ENCODE data around the gene C20orf96.
"Not testable (repeated sequence)": the region's sequence is repeated elsewhere in the genome, so short reads cannot be mapped to it uniquely, and the experiment has no call there.

C20orf96 gene

DNA sequence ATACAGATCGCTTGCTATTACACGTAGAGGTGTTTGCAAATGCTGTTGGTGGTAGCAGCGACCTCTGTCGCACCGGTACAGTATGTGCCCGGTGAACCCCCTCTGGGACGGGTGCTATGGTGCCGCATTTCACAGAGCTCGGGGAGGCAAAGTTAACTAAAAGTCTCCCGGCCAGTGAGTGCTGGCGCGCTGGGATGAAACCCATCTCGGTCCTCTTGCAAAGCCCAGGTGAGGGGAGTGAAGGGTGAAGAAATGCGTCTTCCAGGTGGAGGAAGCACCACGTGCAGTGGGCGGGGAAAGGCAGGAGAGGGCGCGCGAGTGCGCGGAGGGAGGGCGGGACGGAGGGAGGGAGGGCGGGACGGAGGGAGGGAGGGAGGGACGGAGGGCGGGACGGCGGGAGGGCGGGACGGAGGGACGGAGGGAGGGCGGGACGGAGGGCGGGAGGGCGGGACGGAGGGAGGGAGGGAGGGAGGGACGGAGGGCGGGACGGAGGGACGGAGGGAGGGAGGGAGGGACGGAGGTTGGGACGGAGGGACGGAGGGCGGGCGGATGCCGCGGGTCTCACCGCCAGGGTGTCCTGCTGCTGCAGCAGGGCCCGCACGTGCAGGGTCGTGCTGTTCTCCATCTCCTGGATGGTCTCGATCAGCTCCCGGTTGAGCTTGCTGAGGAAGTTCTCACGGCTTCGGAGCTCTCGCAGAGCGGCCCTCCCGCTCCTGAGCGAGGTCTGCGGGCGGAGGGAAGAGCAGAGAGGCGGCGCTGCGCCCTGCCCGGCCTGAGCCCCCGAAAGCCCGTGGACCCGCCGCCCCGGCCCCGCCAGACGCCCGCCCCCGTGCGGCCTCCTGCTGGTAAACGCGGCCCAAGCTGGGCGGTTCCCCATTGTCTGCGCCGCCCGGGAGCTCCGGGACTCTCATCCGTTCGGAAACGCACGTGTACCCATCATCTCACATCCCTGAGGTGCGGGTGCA, 11.7 kb downstream of the C20orf96 start:
- no peak for DNase-seq (ENCODE audit: low read depth)

DNA sequence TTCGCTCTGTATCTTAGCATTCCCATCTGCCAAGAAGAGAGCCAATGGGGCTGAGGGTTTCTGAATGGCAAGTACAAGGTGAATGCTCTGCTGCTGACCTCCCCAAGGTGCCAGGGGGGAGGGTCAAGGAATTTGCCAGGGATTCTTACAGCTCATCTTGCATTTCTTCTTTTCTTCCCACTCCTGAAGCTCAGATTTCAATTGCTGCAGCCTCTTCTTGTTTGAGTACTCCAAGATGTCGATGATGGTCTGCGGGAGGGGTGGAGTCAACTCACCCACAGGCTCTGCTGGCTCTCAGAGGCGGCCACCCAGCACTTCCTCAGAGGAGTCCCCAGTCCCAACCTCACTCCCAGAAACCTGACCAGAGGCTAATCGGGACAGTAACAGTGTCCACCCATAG, 12.4 kb downstream of the C20orf96 start:
- no peak for DNase-seq (ENCODE audit: low read depth)

DNA sequence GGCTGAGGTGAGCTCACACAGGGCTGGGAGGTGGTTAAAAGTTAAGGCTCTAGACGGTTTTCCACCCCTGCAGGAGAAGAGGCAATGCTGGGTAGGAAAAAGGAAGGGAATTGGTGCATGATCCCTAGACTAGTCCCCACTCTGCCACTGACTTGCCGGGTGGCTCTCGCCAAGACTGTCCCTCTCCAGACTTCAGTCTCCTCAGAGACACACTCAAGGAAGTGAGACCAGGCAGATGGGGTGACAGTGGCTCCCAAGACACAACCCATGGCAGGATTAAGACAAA, 13.1 kb downstream of the C20orf96 start:
- no peak for DNase-seq (ENCODE audit: low read depth)

DNA sequence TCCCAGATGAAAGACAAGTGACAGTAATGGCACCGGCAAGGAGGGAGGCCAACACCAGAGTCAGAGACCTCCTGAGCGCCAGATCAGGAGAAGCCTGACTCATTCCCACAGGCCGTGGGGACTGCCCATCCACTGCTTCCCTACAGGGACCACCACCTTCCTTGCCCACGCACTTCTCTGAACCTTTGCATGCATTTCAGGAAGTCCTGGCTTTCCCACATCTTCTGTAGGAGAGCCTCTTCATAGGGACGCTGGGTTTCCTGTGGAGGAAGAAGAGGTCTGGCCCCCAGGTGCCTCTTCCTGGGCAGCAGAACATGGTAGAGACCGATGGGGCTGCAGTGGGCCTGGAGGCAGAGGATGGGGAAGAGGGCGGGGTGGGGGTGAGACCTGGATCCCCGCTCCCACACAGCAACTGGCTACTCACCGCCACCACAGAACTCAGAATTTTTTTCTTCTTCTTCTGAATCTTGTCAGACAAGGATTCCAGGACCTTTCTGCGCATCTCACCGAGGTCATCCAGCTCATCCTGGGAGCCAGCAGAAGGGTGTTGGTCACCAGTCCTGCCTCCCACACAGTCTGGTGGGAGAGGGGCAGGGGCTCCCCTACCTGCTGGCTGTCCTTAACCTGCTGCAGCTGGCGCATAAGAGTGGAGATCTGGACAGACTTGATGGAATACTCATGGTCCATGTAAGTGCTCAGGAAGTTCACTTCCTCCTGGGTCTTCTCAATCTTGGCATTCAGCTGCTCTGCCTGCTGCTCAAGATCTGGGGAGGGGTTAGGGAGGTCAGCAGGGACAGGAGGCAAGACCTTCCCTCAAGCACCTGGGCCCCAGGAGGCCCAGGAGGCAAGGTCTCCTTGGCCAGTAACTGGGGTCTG, 13.7 kb downstream of the C20orf96 start:
- DNase-seq (ENCODE audit: low read depth), result no peak

DNA sequence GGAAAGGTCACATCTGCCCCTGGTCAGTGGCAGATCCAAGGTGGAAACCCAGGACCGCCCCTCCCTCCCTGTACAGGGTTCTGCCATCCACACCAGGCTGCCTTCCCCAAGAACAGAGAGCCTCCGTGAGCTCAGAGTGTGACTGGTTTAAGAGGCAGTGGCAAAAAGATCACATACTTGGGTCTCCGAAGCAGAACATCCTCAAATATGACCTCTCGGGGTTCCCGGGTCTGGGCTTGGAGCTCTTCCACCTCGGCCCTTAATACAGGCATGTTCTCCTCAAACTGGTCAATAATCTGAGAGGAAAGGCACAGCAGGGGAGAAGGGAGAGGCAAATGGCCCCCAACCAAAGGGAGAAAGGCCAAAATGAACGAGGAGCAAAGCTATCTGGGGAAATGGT, 14.8 kb downstream of the C20orf96 start:
- DNase-seq (ENCODE audit: low read depth), result no peak

DNA sequence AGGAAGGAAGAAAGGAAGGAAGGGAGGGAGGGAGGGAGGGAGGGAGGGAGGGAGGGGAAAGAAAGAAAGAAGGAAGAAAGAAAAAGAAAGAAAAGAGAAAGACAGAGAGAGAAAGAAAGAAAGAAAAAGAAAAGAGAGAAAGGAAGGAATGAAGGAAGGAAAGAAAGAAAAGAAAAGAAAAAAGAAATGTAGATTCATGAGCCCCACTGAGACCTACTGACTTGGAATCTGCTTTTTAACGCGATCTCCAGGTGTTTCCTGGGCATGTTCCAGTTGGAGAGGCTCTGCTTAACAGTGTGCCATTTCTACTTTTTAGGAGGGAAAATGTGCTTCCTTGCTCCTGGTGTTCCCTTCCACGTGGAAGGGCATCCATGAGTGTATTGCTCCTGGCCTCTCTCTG, 16.7 kb downstream of the C20orf96 start:
- DNase-seq (ENCODE audit: low read depth), result no peak

DNA sequence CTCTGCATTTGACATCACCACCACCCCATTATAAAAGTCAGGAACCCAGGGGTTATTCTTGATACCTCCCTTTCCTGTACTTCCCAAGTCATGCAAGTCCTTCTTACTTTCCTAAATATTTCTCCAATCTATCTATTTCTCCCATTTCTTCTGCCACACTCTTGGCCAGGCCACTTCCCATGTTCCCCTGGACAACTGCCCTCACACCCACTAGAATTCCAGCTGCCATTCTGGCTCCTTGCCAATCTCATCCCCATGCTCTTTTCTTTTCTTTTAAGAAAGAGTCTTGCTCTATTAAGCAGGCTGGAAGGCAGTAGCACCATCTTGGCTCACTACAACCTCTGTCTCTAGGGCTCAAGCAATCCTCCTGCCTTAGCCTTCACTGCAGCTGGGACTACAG, 17.8 kb downstream of the C20orf96 start:
- no peak for DNase-seq (ENCODE audit: low read depth)

DNA sequence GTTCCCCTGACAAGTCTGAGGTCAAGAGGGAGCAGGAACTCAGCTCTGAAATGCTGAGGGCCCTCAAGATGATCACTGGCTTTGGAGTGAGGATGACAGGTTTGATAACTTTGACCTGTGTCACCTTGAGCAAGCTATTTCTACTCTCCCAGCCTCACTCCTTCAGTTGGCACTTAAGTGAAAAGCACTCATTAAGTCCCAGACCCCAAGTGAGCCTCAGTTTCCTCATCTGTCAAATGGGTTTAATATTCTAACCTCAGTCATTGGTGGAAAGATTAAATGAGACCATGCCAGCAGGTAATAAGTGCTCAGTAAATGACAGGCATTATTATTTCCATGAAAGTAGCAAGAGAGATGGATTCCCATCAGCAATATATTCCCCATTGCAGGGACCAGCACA, 19.0 kb downstream of the C20orf96 start:
- no peak for DNase-seq (ENCODE audit: low read depth)

DNA sequence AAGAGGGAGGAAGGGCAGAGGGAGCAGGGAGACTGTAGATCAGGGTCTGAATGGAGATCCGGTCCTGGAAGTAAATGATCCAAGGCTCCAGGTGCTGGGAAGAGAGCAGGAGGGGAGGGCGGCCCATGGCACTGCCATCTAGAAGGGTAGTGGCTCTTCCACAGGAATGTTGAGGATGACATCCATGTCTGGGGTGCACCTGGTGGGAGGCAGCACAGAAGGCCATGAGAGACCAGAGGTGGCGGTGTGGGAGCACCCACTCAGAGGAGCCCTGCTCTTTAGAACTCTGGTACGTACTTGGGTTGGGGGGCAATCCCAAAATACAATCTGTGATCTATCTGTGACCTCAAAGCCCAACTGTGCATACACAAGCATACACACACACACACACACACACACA, 19.5 kb downstream of the C20orf96 start:
- DNase-seq (ENCODE audit: low read depth), result no peak

DNA sequence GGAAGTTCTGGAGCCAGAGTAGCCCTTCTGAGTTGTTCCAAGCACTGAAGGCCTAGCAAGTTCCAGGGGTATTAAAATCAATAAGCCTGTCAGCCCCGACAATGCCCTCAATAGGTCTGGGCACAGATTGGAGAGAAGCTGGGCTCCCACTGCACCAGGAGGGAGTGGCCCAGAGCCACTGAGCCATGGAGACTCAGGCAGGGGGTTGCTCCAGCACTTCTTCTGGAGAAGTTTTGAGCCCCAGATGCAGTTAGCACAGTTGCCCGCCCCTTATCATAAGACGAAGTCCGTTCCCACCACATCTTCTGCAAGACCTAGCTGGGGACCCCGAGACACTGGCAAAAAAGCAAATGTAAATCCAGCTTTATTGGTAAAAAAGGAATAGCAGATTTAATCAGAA, 20.0 kb downstream of the C20orf96 start:
- DNase-seq (ENCODE audit: low read depth), result no peak

DNA sequence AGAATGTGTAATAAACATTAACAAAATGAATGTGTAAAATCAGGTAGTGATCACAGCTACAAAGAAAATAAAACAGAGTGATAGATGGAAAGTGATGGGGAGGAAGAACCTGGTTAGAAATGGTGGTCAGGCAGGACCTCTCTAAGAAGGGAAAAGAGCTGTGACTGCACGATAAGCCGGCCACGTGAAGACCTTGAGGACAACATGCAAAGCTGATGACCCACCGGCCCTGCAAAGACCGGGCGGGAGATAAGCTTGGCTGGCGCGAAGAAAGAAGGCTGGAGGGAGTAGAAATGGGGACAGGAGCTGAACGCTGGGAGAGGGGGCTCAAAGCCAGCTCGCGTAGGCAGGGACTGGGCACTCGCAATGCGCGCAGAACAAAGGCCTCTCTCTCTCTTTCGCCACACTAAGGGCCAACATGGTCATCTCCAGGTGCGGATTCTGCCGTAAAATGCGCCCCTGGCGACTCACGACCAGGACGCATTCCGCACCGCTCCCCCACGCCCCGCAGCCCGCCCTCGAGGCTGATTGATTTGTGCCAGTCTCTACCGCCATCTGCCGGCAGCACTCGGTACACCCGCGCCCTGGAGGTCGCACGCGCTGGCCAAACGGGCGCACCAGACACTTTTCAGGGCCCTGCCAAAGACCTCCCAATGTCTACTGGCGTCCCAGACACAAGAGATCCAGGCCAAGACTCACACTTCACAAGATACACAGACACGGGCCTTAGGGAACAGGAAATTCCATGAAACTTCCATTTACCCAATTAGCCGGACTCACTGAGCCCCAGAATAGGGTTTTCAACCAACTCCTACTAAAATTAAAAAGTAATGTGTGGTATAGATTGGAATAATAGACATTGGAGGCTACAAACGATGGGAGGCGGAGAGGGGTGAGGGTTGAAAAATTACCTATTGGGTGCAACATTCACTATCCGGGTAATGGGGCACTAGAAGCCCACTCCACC, 23.7 kb downstream of the C20orf96 start:
- DNase-seq (ENCODE audit: low read depth), result no peak

DNA sequence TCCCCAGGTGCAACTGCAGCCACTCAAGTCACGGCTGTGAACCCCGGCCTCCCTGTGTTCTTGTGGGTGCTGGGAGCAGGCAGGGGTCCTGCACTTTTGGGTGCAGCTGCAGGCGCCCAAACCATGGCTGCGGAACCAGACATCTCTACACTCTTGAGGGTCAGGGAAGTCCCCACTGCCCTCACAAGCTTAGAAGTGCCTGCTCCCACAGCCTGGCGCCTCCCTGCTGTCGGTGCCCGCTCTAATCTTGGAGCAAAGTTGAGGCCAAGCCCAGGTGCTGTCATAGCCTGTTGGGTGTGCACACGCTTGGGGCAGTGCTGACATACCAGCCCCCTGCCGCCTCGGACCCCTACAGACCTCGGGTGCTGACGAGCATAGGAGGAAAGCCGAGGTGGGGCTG, 26.8 kb downstream of the C20orf96 start:
- no peak for DNase-seq (ENCODE audit: low read depth)

DNA sequence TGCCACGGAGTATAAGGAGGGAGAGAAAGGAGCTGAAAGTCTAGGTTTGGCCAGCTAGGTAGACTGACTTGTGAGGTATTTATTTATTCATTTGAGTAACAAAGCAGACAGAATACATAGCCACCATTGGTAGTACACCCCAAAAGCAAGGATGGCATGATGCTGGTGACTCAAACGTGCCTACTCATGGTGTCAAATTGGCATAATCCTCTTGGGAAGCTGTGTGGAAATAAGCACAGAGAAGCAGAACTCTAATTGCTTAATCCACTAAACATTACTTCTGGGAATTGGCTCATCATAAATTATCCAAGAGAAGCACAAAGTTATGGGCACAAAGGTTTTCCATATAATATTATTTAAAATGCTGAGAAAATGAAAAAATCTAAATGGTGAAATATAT, 30.6 kb downstream of the C20orf96 start:
- no peak for DNase-seq (ENCODE audit: low read depth)

DNA sequence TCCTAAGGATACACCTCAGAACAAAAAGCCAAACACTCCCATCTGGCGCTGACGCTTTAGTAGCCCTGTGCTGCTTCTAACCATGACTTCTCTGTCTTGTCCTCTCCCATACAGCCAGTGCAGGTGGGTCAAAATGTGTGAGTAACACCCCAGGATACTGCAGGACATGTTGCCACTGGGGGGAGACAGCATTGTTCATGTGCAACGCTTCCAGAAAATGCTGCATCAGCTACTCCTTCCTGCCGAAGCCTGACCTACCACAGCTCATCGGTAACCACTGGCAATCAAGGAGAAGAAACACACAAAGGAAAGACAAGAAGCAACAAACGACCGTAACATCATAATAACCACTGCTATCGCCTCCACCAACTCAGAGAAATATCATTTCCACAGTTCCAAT, 31.6 kb downstream of the C20orf96 start:
- no peak for DNase-seq (ENCODE audit: low read depth)

DNA sequence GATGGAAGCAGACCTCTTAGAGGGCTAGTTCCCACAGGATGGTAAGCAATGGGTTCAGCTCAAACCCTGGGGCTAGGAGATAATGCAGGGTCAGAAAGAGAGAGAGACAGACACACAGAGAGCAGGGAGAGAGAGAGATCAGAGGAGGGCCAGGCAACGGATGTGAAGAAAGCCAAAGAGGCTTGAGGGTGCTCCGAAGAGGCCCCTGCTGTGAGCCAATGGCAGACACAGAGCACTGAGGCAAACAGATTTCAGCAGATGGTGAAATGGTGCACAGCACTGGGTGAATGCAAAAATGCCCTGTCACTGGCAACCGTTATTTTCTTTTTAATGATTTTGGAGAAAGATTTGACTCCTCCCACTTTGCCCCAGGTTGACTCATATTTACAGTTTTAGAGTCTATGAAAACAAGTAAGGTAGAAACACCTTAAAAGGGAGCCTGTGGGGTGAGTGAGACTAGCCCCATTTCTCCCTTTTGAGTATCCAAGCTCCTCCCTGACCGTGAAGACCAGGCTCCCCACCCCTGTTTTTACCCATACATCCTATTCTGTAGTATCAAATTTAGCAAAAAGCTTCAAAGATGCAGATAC, 32.2 kb downstream of the C20orf96 start:
- no peak for DNase-seq (ENCODE audit: low read depth)

DNA sequence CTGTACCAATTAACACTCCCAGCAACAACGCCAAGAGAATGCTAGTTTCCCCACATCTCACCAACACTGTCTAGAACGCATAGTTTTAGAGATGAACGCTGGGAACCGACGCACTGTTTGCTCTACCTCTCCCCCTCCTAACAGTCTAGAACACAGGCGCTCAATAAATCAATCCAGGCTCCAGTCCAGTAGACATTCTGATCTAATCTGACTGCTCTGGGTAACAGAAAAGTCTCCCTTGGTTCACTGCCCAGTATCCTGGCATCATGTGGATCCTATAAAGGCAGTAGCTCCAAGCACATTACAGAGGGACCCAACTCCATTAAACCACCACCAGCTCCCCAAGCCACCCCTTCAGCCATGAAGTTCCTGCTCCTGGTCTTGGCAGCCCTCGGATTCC, 33.1 kb downstream of the C20orf96 start, which contains the start of gene DEFB132:
Gene DEFB132 (plus strand): TSS at position 306 of the 400 bp plus-strand sequence. CDS start 55 bp downstream, at position 361.
- DNase-seq (ENCODE audit: low read depth), result no peak

DNA sequence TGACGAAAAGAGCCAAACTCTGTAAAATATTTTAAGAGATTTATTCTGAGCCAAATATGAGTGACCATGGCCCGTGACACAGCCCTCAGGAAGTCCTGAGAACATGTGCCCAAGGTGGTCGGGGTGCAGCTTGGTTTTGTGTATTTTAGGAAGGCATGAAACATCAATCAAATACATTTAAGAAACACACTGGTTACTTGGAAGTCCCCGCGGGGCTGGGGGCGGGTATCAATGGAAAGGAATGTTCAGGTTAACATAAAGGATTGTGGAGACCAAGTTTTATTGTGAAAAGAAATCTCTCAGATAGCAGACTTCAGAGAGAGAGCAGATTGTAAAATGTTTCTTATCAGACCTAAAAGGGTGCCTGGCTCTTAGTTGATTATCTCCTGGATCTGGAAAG, 37.1 kb downstream of the C20orf96 start:
- DNase-seq (ENCODE audit: low read depth), result not testable (repeated sequence)

DNA sequence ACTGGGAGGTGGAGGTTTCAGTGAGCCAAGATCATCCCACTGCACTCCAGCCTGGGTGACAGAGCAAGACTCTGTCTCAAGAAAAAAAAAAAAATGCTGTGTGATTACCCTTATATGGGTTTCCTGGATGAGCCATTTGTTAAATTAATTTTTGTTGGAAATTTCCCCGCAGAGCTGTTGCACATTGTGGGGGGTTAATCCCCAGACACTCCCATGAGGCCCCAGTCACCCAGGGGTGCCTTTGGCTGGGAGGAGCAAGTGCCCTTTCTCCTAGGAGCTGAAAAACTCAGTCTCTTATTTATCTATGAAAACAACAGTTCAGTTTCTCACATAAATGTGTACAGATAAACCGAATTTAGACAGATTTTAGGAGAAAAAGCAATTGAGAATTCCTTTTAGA, 37.7 kb downstream of the C20orf96 start:
- no peak for DNase-seq (ENCODE audit: low read depth)

DNA sequence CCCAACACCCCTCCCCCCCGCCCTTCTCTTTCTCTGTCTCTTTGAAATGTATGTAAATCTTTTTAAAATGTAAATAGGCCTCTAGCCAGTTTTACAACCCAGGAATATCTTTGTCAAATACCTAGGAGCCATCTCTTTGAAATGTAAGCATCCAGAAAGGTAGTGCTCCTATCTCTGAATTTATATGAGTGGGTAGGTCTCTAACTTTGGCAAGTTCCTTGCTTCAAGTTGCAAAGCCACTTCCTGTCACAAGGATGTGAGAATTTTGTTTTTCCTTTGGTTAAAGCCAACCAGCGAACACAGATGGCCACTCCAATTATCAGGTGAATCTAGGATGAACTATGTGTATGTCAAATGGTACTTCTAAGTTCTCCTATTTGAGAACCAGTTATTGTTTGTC, 39.2 kb downstream of the C20orf96 start:
- no peak for DNase-seq (ENCODE audit: low read depth)

DNA sequence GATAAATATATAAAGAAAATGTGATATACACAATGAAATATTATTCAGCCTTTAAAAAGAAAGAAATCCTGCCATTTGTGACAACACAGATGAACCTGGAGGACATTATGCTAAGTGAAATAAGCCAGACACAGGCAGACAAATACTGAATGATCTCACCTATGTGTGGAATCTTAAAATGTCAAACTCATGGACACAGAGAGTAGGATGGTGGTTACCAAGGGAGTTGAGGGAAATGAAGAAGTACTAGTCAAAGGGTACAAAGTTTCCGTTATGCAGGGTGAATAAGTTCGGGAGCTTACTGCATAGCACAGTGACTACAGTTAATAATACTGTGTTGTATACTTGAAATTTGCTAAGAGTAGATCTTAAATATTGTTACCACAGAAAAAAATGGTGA, 47.6 kb downstream of the C20orf96 start:
- no peak for DNase-seq (ENCODE audit: low read depth)

DNA sequence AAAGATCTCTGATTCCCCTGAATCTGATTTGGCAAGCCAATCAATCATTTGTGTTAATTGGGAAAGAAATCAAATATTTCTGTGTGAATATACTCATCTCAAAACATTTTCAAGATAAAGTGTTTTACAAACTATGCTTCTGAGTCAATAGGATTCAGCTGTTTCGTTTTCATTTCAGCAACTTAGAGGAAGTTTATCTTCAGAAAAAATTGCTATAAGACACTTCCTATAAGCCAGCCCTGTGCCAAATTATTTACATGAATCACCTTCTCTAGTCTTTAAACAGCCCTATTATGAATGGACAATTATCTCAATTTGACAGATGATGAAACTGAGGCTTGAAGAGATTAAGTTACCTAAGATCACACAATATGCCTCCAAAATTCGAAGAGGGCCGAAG, 52.6 kb downstream of the C20orf96 start:
- DNase-seq (ENCODE audit: low read depth), result no peak

DNA sequence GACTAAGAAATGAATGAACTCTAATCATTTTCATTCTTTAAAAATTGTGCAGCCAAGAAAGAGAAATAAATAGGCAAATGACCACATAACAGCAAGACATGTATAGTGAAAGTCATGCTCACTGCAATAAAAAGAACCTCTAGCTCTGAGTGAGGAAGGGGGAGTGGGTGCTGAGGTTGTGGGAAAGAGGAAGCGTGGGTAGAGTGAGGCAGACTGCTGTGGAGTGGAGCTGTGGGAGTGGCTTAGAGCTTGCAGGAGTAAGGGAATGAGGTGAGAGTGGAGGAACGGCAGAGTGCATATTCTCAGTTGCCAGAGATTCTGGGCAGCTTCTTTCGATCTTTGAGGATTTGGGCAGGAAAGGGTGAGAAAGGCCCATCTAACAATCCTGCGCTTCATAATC, 53.1 kb downstream of the C20orf96 start:
- no peak for DNase-seq (ENCODE audit: low read depth)
